BLaER1 (cell line): ENCODE data around the gene RBM41.

Experiments used
- H3K27ac ChIP-seq: shearing (Covaris generic); formaldehyde crosslinking; 2 replicates; pipeline ENCODE4 v1.8.1; 2022
- H3K27me3 ChIP-seq: shearing (Covaris generic); formaldehyde crosslinking; 2 replicates; pipeline ENCODE4 v1.8.1; 2022
- H3K36me3 ChIP-seq: shearing (Covaris generic); formaldehyde crosslinking; 2 replicates; pipeline ENCODE4 v1.8.1; 2022
- H3K4me1 ChIP-seq: shearing (Covaris generic); formaldehyde crosslinking; 2 replicates; pipeline ENCODE4 v1.8.1; 2022
- H3K4me2 ChIP-seq: shearing (Covaris generic); formaldehyde crosslinking; 2 replicates; pipeline ENCODE4 v1.8.1; 2022
- H3K4me3 ChIP-seq: shearing (Covaris generic); formaldehyde crosslinking; 2 replicates; pipeline ENCODE4 v1.8.1; 2022
- H3K9ac ChIP-seq: shearing (Covaris generic); formaldehyde crosslinking; 2 replicates; pipeline ENCODE4 v1.8.1; 2022
- H3K9me3 ChIP-seq: shearing (Covaris generic); formaldehyde crosslinking; 2 replicates; pipeline ENCODE4 v1.8.1; 2022
- H4K20me1 ChIP-seq: shearing (Covaris generic); formaldehyde crosslinking; 2 replicates; pipeline ENCODE4 v1.8.1; 2022
- Cebpa-rat ChIP-seq: shearing (Covaris generic); IDR thresholded peaks from 2 replicates; pipeline ENCODE4 v1.8.1; 2022

The RBM41 gene

GRCh38 chrX:107047622-107048021, 71.0 kb downstream of the RBM41 start:
- H4K20me1 ChIP-seq = no peaks in the 10 kb centered on the region
- peaks cover 66% of the 10 kb centered on the region for H3K27me3 ChIP-seq
- no peak overlapping the region for H3K4me2 ChIP-seq
- TF ChIP-seq Cebpa-rat = no peak
- no peaks in the 10 kb centered on the region for H3K4me1 ChIP-seq
- peaks cover 6% of the 10 kb centered on the region for H3K9me3 ChIP-seq
- H3K27ac ChIP-seq = no peak overlapping the region
- no peak overlapping the region for H3K9ac ChIP-seq
- H3K4me3 ChIP-seq = no peak overlapping the region
- no peaks in the 10 kb centered on the region for H3K36me3 ChIP-seq

DNA sequence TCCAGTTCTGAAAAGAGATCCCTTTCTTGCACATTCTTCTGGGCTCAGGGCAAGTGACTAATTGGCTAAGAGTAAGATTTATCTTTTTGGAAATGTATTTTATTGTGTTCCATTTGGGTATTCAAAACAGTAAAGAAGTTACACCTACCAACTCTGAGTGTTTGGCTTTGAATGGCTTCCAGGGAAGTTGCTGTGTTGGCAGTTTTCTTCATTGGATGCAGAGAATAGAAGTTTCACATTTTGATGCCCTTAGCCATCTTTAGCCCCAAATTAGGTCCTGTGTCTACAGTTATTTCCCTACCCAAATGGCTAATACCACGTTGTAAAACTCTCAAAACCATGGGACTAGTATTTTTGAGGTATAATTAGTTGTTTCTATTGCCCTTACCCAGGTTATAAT, 88.9 kb downstream of the RBM41 start:
- Histone ChIP-seq H3K9me3 (no peaks in the 10 kb centered on the region), H3K27ac (no peak overlapping the region), H3K27me3 (peaks cover 69% of the 10 kb centered on the region), H3K4me1 (no peaks in the 10 kb centered on the region), H3K9ac (no peak overlapping the region), H3K4me3 (no peak overlapping the region), H3K36me3 (no peaks in the 10 kb centered on the region), H3K4me2 (no peak overlapping the region), H4K20me1 (no peaks in the 10 kb centered on the region)
- TF ChIP-seq Cebpa-rat = no peak

- Histone ChIP-seq H3K4me1 (no peaks in the 10 kb centered on the region), H3K4me2 (no peak overlapping the region), H3K27me3 (peaks cover 70% of the 10 kb centered on the region), H3K27ac (no peak overlapping the region), H3K9me3 (no peaks in the 10 kb centered on the region), H3K9ac (no peak overlapping the region), H4K20me1 (no peaks in the 10 kb centered on the region), H3K36me3 (no peaks in the 10 kb centered on the region), H3K4me3 (no peak overlapping the region)
- TF ChIP-seq Cebpa-rat = no peak
These were observed 93.1 kb downstream of the RBM41 start for GRCh38 chrX:107025545-107025944.

DNA sequence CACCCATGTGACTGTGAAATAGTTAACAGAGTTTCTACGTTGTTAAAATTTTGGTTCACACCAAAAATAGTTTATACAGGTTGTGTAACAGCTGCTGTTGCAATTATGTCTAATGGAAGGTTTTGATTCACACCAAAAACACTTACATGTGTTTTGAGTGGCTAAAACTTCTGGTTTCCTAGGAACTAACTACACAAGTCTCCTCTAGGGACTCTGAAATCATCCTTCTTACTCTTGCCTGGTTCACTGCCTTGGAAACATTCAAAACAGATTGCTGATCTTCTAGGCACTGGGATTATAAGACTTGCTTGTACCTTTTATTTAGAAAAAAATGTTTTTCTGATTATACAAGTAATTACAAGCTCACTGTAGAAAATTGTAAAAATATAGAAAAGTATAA, 103.7 kb downstream of the RBM41 start:
- H3K9me3 ChIP-seq = no peaks in the 10 kb centered on the region
- H3K27ac ChIP-seq = no peak overlapping the region
- peaks cover 70% of the 10 kb centered on the region for H3K27me3 ChIP-seq
- H3K9ac ChIP-seq = no peak overlapping the region
- H3K4me2 ChIP-seq = no peak overlapping the region
- no peaks in the 10 kb centered on the region for H4K20me1 ChIP-seq
- no peak for TF ChIP-seq Cebpa-rat
- H3K4me3 ChIP-seq = no peak overlapping the region
- no peaks in the 10 kb centered on the region for H3K4me1 ChIP-seq
- H3K36me3 ChIP-seq = no peaks in the 10 kb centered on the region
